Esophagus muscularis mucosa (tissue), 4 donors: ENCODE results near the gene CLDN34.

Experiments
- CTCF ChIP-seq, 3 experiments: fragments of 200-600 bp in 2 of 3; fragments of 450-650 bp in 1 of 3; sonication (generic) in 2 of 3; IDR thresholded peaks; one replicate each; pipeline ENCODE4 v1.5.1; 2017 to 2019; ENCODE audit warnings: antibody characterized with exemption in 3 of 3, mild to moderate bottlenecking in 2 of 3, moderate library complexity in 1 of 3
- EP300 ChIP-seq: sonication (generic); formaldehyde crosslinking; IDR thresholded peaks from one replicate; pipeline ENCODE4 v1.6.1; 2017; ENCODE audit warnings: antibody characterized with exemption
- POLR2A ChIP-seq: fragments of 450-650 bp; IDR thresholded peaks from one replicate; pipeline ENCODE4 v1.6.1; 2017; ENCODE audit warnings: antibody characterized with exemption, moderate library complexity, mild to moderate bottlenecking, low read depth
- POLR2AphosphoS5 ChIP-seq, 2 donors: sonication (generic); formaldehyde crosslinking; IDR thresholded peaks; one replicate each; pipeline ENCODE4 v1.6.1; 2017; ENCODE audit warnings: antibody characterized with exemption in 2 of 2

GRCh38 chrX:9940421-9940820, 26.7 kb upstream of the CLDN34 start:
- no peak for TF ChIP-seq EP300
- TF ChIP-seq CTCF (IDR thresholded peaks at IDR 0.05) = no peak
- TF ChIP-seq POLR2AphosphoS5 (IDR thresholded peaks at IDR 0.05) = no peak
- no peak for TF ChIP-seq POLR2A
